ENCODE measurements around the gene RARG. TPM values are rescaled to one million over a fixed set of nuclear protein-coding genes. Genes with fewer than 3 reads are reported as not detected.

Gene RARG
- total RNA-seq, 1 experiment from 2014 or later = 14.0 TPM

DNA sequence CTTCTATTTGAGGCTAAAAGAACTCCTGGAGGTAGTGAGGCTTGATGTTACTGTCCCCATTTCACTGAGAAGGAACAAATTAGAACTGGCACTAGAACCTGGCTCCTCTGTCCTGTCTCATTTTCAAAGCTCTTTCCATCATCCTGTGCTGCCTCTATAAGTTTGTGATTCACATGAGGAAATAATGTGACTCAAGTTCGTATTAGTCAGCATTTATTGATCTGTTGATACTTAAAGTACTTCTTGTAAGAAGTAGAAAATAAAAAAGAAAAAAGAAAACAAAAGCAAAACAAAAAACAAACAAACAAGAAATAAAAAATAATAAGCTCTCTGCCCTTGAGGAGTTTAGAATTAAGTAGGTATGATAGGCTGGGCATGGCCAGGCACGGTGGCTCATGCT is 33.8 kb upstream of the RARG start:
- POLR2A ChIA-PET (ENCODE audit: low non-redundant PET) = no interaction called here
- BruUV-seq (replicated peaks) = no TSS peak
- peaks cover 18% of the 10 kb centered on the region for H3K4me1 ChIP-seq (ENCODE audit: insufficient read depth, low read length, poor library complexity, severe bottlenecking)
- intact Hi-C loops (cut with micrococcal nuclease; ENCODE audit: unreplicated experiment) = loop anchor here (5.0 kb wide), 1 partner anchor 43 kb away; no protein-coding TSS in a partner anchor
- CTCF ChIA-PET = interaction anchor here (0.6 kb wide), 1 partner anchor 45 kb away, joined by 8 read pairs; no protein-coding TSS in a partner anchor
- no peaks in the 10 kb centered on the region for H3K27me3 ChIP-seq (replicated peaks; ENCODE audit: insufficient read depth, low read depth, low read length, poor library complexity)
- no peaks in the 10 kb centered on the region for H3K9me3 ChIP-seq (ENCODE audit: low read depth, low read length, poor library complexity, severe bottlenecking)
- no peak overlapping the region for H3K4me3 ChIP-seq (ENCODE audit: low read depth, low read length, poor library complexity, severe bottlenecking)
- H3K36me3 ChIP-seq (ENCODE audit: insufficient read depth, low read length, poor library complexity, severe bottlenecking) = peaks cover 22% of the 10 kb centered on the region
- no peak overlapping the region for H3K27ac ChIP-seq (ENCODE audit: low read depth, low read length, poor library complexity, severe bottlenecking)
- TF ChIP-seq, protein P1, sequence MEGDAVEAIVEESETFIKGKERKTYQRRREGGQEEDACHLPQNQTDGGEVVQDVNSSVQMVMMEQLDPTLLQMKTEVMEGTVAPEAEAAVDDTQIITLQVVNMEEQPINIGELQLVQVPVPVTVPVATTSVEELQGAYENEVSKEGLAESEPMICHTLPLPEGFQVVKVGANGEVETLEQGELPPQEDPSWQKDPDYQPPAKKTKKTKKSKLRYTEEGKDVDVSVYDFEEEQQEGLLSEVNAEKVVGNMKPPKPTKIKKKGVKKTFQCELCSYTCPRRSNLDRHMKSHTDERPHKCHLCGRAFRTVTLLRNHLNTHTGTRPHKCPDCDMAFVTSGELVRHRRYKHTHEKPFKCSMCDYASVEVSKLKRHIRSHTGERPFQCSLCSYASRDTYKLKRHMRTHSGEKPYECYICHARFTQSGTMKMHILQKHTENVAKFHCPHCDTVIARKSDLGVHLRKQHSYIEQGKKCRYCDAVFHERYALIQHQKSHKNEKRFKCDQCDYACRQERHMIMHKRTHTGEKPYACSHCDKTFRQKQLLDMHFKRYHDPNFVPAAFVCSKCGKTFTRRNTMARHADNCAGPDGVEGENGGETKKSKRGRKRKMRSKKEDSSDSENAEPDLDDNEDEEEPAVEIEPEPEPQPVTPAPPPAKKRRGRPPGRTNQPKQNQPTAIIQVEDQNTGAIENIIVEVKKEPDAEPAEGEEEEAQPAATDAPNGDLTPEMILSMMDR (conservative IDR thresholded peaks at IDR 0.05; ENCODE audit: low read depth, low read length) = no peak
- no peak for TF ChIP-seq EZH2 (IDR thresholded peaks at IDR 0.05; ENCODE audit: borderline replicate concordance, low read depth, low read length, poor library complexity, severe bottlenecking)
- DNase-seq (ENCODE audit: low spot score) = no peak

DNA sequence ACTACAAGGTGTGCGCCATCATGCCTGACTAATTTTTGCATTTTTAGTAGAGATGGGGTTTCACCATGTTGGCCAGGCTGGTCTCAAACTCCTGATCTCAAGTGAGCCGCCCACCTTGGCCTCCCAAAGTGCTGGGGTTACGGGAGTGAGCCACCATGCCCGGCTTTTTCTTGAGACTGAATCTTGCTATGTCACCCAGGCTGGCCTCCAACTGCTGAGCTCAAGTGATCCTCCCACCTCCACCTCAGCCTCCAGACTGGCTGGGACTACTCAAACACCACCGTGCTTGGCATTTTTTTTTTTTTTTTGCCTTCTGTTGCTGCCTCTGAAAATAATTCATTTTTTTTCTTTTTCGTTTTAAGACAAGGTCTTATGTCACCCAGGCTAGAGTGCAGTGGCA is 27.9 kb upstream of the RARG start:
- H3K9me3 ChIP-seq (ENCODE audit: low read depth, low read length, poor library complexity, severe bottlenecking) = no peaks in the 10 kb centered on the region
- H3K4me1 ChIP-seq (ENCODE audit: insufficient read depth, low read length, poor library complexity, severe bottlenecking) = no peaks in the 10 kb centered on the region
- no peak for DNase-seq (ENCODE audit: low spot score)
- TF ChIP-seq, protein P1 (conservative IDR thresholded peaks at IDR 0.05; ENCODE audit: low read depth, low read length) = no peak
- TF ChIP-seq EZH2 (IDR thresholded peaks at IDR 0.05; ENCODE audit: borderline replicate concordance, low read depth, low read length, poor library complexity, severe bottlenecking) = no peak
- no peaks in the 10 kb centered on the region for H3K27me3 ChIP-seq (replicated peaks; ENCODE audit: insufficient read depth, low read depth, low read length, poor library complexity)
- no peaks in the 10 kb centered on the region for H3K36me3 ChIP-seq (ENCODE audit: insufficient read depth, low read length, poor library complexity, severe bottlenecking)
- no TSS peak for BruUV-seq (replicated peaks)
- ChIA-PET POLR2A (ENCODE audit: low non-redundant PET) (no interaction called here), CTCF (no interaction called here)
- no peak overlapping the region for H3K27ac ChIP-seq (ENCODE audit: low read depth, low read length, poor library complexity, severe bottlenecking)
- intact Hi-C loops (cut with micrococcal nuclease; ENCODE audit: unreplicated experiment) = no loop called here
- H3K4me3 ChIP-seq (ENCODE audit: low read depth, low read length, poor library complexity, severe bottlenecking) = no peak overlapping the region

- BruUV-seq (replicated peaks) = no TSS peak
- no peaks in the 10 kb centered on the region for H3K36me3 ChIP-seq (ENCODE audit: insufficient read depth, low read length, poor library complexity, severe bottlenecking)
- TF ChIP-seq, protein P1 (conservative IDR thresholded peaks at IDR 0.05; ENCODE audit: low read depth, low read length) = no peak
- no peak for TF ChIP-seq EZH2 (IDR thresholded peaks at IDR 0.05; ENCODE audit: borderline replicate concordance, low read depth, low read length, poor library complexity, severe bottlenecking)
- H3K27ac ChIP-seq (ENCODE audit: low read depth, low read length, poor library complexity, severe bottlenecking) = no peak overlapping the region
- no peaks in the 10 kb centered on the region for H3K27me3 ChIP-seq (replicated peaks; ENCODE audit: insufficient read depth, low read depth, low read length, poor library complexity)
- CTCF ChIA-PET = no interaction called here
- no peak for DNase-seq (ENCODE audit: low spot score)
- POLR2A ChIA-PET (ENCODE audit: low non-redundant PET) = no interaction called here
- no peaks in the 10 kb centered on the region for H3K4me1 ChIP-seq (ENCODE audit: insufficient read depth, low read length, poor library complexity, severe bottlenecking)
- H3K4me3 ChIP-seq (ENCODE audit: low read depth, low read length, poor library complexity, severe bottlenecking) = no peak overlapping the region
- no peaks in the 10 kb centered on the region for H3K9me3 ChIP-seq (ENCODE audit: low read depth, low read length, poor library complexity, severe bottlenecking)
- intact Hi-C loops (cut with micrococcal nuclease; ENCODE audit: unreplicated experiment) = no loop called here
Measured at GRCh38 chr12:53258541-53259539, 26.8 kb upstream of the RARG start.
